NCI-H446 treated with DMSO at 0.1 percent for 48 hours (cell line): ENCODE data around the gene ACSM2B.
A peak's percentile ranks its signal among the peaks of the same experiment; 100 is the strongest.
"Not testable (repeated sequence)": the region's sequence is repeated elsewhere in the genome, so short reads cannot be mapped to it uniquely, and the experiment has no call there.

Source experiments
- DNase-seq: peaks from one replicate; lab custom pipeline; 2025; lab: John Stamatoyannopoulos, UW

The ACSM2B gene, protein sequence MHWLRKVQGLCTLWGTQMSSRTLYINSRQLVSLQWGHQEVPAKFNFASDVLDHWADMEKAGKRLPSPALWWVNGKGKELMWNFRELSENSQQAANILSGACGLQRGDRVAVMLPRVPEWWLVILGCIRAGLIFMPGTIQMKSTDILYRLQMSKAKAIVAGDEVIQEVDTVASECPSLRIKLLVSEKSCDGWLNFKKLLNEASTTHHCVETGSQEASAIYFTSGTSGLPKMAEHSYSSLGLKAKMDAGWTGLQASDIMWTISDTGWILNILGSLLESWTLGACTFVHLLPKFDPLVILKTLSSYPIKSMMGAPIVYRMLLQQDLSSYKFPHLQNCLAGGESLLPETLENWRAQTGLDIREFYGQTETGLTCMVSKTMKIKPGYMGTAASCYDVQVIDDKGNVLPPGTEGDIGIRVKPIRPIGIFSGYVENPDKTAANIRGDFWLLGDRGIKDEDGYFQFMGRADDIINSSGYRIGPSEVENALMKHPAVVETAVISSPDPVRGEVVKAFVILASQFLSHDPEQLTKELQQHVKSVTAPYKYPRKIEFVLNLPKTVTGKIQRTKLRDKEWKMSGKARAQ

DNA sequence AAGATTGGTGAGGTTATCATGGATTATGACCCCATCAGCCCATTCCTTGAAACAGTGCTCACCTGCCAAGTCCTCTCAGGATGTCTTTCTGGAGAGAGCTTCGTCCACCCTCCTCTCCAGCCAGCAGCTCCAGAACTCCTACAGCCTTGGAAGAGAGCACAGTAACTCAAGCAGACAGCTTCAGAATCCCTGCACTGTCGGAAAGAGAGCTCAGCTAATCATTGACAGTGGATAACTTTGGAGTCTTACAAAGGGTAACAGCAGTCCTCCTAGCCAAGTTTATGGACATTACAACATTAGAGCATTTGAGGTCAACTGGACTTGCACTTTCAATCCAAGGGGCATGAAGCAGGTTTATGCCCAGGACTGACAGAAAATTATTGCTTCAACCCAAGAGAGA lies at the start of gene ACSM2B:
ACSM2B (minus strand) TSS at position 223 of the 400 bp plus-strand sequence. CDS start 11,522 bp downstream, outside the sequence.
- not testable (repeated sequence) for DNase-seq

DNA sequence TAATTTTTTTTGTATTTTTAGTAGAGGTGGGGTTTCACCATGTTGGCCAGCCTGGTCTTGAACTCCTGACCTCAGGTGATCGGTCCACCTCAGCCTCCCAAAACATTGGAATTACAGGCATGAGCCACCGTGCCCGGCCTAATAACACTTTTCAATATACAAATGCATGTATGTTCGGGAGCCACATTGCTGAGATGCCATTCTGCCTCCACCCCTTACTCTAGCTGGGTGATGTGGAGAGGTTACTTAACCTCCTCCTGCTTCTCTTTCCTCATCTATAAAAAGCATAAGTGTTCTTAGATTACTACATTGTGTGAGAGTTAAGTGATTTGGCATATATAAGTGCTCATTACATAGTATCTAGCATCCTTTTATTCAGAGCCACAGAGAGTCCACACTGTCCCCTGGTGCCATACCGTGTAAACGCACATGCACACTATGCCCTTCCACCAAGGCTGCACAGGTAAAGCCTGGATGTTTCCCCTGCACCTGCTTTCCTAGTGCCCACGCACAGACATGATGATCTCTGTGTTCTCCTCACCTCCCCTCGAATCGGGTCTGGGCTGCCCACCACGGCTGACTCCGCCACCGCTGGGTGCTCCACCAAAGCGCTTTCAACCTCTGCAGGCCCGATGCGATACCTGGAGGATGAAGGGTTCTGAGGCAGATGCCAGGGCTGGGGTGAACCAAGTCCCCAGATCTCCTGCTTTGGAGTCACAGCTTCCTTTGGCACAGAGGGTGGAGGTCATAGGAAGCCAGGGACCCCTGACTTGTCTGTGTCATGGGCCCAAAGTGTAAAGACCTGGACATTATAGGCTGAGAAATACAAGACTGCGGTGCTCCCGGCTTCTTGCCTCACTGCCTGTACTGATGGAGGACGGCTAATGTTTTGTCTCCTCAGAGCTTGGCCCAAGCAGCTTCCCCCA lies 49.0 kb upstream of the ACSM2B start:
- DNase-seq, result no peak

DNA sequence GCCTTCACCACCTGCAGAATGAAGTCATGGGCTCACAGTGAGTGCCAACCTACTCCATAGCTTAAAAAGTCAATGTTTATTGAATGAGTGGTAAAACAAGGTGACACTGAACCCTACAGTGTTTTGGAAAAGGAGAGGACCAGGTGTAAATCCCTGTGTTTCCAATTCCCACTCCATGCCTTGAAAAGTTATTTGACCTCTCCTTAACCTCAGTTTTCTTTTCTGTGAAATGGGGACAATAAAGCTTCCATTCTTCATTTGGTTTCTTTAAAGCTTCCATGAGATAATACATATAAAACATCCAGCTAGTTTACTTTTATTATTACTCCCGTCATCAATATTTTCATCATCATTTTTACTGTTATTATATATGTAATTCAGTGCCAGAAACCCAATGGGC lies 48.0 kb upstream of the ACSM2B start:
- no peak for DNase-seq

DNA sequence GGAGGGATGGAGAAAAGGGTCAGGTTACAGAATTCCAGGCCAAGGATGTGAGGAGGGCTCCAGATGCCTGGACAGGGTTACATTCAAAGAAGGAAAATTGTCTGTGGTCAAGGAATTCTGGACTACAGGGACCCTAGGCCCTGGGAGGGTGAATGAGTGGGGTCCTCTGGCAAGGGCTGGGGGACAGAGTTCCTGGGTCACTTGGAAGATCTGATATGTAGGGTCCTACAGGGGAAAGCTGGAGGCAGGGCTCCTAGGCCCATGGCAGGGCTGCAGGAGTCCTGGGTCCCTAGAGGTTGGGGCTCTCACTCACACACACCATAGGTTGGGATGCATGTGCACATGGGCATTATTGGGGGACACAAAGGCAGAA lies 46.3 kb upstream of the ACSM2B start:
- no peak for DNase-seq

DNA sequence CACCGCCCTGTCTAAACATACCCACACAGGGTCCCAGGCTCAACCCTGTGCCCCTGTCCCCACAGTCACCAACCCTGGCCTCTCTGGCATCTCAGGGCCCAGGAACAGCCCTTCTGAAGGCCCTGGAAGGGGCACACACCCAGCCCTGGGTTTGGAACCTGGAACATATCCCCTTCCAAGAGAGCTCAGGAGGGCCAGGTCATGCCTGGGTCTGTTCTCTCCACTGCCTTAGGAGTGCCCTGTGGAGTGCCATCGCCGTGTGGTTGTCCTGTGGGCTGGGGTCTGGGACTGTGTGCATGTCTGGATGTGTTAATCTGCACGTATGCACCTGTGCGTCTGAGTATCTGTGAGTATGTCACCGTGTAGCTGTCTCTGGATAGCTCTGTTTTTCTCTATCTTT lies 45.2 kb upstream of the ACSM2B start:
- no peak for DNase-seq

DNA sequence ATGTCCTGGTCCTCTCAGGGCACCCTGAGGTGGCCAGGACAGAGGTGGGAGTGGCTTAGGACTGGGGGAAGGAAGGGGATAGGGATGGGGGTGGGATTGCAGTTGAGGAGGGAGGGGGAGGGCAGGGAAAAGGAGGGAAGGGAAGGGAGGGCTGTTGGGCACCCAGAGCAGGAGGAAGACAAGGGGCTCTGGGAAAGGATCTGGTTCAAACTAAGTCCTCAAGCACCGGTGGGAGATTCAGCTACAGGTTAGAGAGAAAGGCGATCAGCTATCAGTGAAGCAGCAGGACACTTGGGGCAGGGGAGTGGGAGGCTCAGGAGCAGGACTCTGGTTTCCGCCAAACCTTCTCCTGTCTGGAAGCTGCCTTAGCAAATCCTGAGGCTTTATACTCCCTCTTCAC lies 44.6 kb upstream of the ACSM2B start:
- DNase-seq, result no peak

DNA sequence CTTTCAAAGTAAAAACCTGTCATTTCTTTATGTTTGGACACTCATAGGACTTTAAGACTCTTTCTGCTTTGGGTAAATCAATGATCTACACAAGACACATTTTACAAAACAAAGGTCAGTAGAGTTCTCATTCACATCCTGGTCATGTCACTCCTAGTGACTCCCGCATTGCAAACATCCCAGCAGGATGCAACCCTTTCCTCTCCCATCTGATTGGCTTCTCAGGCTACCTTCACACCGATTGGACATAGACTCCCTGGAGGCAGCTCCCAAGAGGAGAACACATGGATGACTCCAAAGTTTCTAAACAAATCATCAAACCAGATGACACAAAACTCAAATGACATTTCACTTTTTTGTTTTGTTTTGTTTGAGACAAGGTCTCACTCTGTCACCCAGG lies 43.8 kb upstream of the ACSM2B start:
- no peak for DNase-seq

DNA sequence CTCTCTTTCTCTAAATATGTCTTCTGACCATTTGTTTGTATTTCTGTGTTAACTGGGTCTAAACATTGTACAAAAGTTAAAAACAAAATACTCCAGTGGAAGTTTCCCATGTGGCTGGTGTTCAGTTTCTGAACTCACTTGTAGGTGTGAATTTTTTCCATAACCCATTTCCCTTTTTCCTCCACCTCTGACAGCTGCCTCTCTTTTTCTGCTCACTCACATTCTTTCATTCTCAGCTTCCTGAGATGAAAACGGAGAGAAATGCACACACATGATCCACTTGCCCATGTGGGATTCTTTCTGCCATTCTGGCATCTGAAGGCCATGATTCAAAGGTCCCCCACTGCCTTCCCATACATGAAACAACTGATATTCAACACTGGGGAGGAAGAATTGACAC lies 41.1 kb upstream of the ACSM2B start:
- DNase-seq, result no peak

DNA sequence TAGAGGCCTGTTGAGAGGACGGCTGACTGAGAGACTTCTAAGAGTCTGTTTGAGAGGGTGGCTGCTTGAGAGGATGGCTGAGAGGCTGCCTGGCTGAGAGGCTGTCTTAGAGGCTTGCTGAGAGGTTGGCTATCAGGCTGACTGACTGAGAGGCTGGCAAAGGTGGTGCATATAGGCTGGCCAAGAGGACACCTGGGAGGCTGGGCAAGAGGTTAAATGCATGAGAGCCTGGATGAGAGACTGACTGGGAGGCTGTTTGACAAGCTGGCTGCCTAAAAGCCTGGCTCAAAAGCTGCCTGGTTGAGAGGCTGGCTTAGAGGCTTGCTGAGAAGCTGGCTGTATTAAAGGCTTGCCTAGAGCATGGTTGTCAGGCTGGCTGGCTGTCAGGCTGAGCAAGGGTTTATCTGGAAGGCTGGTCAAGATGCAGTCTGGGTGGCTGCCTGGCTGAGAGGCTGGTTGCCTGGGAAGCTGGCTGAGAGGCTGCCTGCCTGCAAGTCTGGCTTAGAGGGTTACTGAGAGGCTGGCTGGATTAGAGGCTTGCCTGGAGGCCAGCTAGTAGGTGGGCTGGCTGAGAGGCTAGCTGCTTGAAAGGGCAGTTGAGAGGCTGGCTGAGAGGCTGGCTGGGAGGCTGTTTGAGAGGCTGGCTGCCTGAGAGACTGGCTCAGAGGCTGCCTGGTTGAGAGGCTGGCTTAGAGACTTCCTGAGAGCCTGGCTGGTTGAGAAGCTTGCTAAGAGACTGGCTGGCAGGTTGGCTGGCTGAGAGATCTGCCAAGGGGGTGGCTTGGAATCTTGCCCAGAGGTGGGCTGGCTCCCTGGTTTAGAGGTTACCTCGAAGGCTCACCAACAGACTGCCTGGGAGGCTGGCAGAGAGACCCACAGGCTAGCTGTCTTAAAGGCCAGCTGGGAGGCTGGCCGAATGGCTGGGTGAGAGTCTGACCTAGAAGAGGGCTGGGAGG lies 38.3 kb upstream of the ACSM2B start:
- no peak for DNase-seq

DNA sequence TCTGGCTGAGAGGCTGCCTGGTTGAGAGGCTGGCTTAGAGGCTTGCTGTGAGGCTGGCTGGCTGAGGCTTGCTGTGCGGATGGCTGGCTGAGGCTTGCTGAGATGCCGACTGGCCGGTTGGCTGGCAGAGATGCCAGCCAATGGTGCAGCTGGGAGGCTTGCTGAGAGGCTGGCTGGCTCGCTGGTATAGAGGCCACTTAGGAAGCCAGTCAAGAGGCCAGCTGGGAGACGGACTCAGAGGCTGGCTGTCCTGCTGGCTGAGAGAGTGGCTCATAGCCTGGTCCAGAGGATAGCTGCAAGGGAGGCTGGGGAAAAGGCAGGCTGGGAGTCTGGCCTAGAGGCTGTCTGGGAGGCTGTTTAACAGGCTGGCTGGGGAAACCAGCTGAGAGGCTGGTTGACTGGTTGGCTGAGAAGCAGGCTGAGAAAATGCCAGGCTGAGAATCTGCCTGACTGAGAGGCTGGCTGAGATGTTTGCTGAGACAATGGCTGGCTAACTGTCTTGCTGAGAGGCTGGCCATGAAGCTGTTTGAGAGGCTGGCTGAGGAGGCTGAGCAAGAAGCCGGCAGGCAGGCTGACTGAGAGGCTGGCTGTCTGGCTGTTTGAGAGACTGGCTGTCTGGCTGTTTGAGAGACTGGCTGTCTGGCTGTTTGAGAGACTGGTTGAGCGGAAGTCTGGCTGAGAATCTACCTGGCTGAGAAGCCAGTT lies 37.5 kb upstream of the ACSM2B start:
- no peak for DNase-seq

DNA sequence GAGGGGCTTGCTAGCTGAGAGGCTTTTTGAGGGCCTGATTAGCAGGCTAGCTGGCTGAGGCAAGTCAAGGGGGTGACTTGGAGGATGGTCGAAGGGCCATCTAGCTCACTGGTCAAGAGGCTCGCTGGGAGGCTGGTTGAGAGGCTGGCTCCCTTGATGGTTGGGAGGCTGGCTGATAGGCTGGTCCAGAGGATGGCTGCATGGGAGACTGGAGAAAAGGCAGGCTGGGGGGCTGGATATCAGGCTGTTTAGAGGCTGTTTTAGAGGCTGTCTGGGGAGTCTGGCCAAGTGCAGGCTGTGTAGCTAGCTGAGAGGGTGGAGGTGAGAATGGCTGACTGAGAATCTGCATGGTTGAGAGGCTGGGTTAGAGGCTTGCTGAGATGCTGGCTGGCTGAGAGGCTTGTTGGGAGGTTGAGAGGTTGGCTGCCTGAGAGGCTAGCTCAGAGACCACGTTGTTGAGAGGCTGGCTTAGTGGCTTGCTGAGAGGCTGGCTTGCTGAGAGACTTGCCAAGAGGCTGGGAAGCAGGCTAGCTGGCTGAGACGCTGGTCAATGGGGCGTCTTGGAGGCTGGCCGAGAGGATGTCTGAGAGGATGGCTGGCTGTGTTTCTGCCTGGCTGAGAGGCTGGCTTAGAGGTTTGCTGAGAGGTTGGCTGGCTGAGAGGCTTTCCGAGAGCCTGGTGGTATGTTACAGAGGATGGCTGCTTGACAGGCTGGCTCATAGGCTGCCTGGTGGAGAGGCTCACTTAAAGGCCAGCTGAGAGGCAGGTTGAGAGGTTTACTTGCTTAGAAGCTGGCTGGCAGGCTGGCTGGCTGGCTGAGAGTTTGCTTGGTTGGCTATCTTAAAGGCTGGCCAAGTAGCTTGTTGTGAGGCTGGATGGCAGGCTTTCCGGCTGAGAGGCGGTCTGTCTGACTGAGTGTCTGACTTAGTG lies 36.6 kb upstream of the ACSM2B start:
- no peak for DNase-seq

DNA sequence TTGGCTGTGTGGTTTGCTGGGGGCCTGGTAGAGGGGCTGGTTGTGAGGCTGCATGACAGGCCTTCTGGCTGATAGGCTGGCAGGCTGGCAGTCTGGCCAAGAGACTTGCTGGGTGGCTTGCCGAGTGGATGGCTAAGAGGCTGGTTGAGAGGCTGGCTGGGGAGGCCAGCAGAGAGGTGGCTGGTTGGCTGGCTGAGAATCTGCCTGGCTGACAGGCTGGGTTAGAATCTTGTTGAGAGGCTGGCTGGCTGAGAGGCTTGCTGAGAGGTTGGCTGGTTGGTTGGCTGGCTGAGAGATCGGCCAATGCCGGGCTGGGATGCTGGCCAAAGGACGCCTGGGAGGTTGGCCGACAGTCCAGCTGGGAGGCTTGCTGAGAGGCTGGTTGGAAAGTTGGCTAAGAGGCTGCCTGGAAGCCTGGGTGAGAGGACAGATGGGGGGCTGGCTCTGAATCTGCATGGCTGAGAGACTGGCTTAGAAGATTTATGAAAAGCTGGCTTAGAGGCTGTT lies 35.9 kb upstream of the ACSM2B start:
- peak; percentile 21 for DNase-seq

DNA sequence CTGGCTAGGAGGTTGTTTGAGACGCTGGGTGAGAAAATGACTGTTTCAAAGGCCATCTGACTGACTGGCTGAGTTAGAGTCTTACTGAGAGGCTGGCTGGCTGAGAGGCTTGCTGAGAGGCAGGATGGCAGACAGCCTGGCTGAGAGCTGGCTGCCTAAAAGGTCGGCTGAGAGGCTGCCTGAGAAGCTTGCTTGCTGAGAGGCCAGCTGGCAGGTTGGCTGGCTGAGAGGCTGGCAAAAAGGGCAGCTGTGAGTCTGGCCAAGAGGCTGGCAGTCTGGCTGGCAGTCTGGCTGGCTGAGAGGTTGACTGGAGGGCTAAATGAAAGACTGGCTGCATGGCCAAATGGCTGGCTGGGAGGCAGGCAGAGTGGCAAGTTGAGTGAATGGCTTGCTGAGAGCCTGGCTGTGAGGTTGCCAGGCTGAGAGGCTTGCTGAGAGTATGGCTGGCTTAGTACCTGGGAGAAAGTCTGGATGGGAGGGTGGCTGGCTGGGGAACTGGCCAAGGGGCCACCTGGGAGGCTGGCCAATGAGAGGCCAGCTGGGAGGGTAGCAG lies 35.3 kb upstream of the ACSM2B start:
- peak; percentile 12 for DNase-seq

DNA sequence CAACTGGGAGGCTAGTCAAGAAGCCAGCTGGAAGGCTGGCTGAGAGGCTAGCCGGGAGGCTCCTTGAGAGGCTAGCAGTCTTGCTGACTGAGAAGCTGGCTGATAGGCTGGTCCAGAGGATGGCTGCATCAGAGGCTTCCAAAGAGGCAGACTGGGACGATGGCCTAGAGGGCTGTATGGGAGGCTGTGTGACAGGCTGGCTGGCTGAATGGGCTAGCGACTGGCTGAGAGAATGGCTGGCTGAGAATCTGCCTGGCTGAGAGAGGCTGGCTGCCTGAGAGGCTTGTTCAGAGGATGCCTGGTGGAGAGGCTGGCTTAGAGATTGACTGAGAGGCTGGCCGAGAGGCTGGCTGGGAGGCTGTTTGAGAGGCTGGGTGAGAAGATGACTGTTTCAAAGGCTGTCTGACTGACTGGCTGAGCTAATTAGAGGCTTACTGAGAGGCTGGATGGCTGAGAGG lies 34.8 kb upstream of the ACSM2B start:
- DNase-seq, result no peak

DNA sequence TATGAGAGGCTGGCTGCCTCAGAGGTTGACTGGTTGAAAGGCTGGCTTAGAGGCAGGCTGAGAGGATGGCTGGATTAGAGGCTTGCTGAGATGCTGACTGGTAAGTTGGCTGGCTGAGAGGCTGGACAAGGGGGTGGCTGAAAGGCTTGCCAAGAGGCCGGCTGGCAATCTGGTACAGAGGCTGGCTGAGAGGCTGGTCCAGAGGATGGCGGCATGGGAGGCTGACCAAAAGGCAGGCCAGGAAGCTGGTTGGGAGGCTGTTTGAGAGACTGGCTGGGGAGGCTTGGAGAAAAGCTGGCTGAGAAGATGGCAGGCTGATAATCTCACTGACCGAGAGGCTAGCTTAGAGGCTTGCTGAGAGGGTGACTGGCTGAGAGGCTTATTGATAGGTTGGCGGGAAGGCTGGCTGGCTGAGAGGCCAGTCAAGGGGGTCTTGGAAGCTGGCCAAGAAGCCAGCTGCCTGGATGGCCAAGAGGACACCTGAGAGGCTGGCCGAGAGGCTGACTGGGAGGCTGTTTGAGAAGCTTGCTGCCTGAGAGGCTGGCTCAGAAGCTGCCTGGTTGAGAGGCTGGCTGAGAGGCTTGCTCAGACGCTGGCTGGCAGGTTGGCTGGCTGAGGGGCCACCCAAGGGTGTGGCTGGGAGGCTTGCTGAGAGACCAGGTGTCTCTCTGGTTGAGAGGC lies 34.2 kb upstream of the ACSM2B start:
- no peak for DNase-seq

DNA sequence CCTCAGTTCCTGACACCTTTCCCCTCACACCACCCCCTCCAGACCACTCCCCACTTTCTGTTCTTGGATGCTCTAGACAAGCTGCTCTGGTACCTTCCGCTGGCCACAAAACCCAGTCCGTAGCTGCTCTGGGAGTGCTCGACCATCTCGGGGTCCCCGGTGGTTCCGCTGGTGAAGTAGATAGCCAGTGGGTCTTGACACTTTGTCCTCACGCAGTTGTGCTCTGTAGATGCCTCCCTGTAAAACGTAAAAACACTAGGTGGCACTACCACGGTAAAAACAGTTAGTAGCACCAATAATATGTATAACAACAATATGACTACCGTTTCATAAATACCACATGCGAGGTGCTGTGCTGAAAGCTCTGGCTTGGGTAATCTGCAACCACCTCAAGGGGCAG lies 26.0 kb upstream of the ACSM2B start:
- DNase-seq, result not testable (repeated sequence)

DNA sequence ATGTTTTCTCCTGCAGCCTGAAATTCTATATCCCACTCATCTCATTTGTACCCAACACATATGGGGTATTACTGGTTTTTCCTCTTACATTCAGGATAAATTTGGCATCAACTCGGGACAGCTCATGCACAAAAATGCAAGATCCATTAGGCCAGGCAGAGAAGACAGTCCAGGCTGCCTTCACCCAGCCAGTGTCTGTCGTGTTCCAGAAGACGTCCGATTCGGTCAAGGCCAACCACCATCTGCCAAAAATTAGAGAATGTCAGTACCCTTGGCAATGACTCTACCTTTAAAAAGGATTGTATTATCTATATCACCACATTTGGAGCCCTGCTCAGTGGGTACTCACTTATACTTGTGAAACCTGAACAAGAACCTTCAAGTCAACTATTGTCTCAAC lies 23.3 kb upstream of the ACSM2B start:
- not testable (repeated sequence) for DNase-seq

DNA sequence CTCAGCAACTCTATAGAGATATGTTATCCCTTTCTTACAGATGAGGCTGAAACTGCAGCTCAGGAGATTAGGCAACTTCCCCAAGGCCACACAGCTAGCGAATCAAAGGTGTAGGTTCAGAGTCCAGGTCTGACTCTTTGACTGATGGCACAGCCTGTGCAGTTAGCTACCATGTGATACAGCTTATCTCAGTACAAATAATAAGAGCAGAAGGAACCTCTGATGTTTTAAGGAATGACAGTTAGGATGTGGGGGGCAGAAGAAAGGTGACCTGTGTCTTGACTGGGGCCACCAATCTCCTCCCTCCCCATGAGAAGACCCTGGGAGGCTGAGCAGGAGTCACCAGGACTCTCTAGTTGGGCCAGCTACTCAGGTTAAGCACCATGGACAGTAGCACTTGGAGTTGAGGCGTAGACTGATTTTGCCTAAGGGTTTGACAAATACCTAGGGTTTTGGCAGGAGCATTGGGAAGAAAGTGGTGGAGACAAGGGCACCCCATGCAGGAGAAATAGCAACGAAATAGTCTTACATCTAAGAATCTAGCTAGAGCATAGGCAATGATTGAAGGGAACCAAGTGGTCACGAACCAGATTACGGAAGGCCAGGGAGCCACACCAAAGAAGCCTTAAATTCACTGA lies 22.8 kb upstream of the ACSM2B start:
- DNase-seq, result no peak
